Umbilical cord (tissue), 2 donors: ENCODE measurements around the gene TMEM35B. TPM values are rescaled to one million over a fixed set of nuclear protein-coding genes. Genes with fewer than 3 reads are reported as not detected.
"Not testable (repeated sequence)": the region's sequence is repeated elsewhere in the genome, so short reads cannot be mapped to it uniquely, and the experiment has no call there.

Source experiments
- DNase-seq: peaks from one replicate; pipeline ENCODE4 v3.0.0-alpha.2; 2015; ENCODE audit warnings: low spot score
- total RNA-seq: library from RNA; depleted of rRNA; stranded (reverse); fragments of >200 nt; gene quantifications from one replicate; pipeline ENCODE4 v1.2.3, GENCODE V29; 2014; ENCODE audit warnings: low replicate concordance; ENCODE audit not compliant: insufficient read depth

Gene TMEM35B
- 23.6 TPM for total RNA-seq

- DNase-seq = peak; percentile 75
These were observed at the start of gene TMEM35B for GRCh38 chr1:34984793-34985608. Gene TMEM35B (minus strand): TSS chr1:34985347. CDS start chr1:34985305, 42 bp downstream.

GRCh38 chr1:35033346-35033745 lies 48.2 kb upstream of the TMEM35B start:
- no peak for DNase-seq

DNA sequence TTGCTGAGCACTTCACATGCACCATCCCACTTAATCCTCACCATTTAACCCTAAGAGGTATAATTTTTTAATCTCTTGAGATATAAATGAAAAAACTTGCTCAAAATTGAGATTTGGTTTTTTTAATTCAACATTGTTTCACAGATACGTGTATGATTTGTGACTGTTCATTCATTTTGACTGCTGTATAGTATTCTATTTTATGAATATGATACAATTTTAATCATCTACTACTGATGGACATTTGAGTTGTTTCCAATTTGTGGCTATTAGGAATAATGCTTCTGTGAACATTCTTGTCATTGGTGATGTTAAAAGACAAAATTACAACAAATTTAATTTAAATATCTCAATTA lies 47.2 kb upstream of the TMEM35B start:
- DNase-seq = no peak

DNA sequence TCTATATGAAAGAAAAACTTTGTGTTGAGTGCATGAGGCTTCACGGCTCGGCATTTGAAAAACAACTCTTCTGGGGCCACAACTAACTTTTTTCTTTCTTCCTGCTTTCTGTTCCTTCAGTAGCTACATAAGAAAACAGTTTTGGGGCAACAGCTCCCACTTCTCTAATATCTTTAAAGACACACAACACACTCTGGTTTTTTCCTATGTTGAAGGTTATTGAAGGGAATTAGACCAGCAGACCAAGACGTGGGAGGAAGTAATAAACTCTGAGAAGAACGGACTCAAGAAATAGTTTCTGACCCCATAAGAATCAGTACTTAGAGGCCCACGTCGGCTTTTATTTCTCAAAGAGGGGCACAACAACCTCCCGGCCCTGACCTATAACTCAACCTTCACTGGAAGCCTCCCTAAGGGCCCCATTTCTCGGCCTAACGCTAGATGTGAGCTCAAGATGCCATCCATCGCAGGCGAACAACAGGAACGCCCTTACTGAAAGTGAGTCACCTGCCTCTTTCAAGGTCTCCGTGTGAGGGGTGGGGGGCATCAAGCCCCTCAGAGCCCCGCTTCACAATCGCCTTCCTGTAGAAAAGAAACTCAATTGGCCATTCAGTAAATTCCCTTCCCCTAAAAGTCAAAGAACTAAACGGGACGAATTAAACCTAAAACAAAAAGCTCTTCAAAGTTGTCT lies 45.8 kb upstream of the TMEM35B start:
- DNase-seq = peak; percentile 51

GRCh38 chr1:35030338-35030737 lies 45.2 kb upstream of the TMEM35B start:
- DNase-seq = no peak

DNA sequence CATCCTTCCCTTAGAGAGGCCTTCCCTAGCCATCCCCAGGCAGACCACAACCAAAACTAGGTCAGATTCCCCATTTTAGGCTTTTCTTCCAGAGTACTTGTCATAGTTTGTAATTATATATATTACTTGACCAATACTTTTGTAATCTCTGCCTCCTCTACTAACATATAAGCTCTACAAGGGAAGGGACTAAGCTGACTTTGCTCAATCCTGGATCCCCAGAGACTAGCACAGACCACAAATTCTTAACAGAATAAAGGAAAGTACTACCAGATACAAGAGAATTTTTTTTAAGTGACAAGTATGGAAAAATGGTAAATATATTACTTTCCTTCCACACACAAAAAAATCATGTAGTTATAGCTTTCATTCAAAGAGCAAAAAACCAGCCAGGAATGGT lies 44.6 kb upstream of the TMEM35B start:
- no peak for DNase-seq

- DNase-seq = no peak
These were observed 31.3 kb upstream of the TMEM35B start for GRCh38 chr1:35016406-35016805.

DNA sequence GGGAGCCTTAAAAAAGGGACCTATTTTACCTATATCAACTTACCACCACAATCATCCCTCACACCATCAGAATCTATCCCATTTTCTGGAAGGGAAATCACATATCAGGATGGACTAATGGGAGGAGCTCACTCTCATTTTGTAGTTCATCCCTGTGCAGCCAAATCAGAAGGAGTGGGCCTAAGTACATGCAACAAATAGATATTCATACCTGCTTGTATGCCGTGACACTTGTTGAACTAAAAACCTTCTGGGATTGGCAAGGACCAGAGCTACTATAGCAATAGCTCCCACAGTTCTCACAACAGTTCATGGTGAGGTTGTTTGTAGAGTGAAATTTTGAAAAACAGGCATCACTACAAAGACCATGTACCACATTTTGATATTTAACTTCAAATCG lies 29.3 kb upstream of the TMEM35B start:
- no peak for DNase-seq

DNA sequence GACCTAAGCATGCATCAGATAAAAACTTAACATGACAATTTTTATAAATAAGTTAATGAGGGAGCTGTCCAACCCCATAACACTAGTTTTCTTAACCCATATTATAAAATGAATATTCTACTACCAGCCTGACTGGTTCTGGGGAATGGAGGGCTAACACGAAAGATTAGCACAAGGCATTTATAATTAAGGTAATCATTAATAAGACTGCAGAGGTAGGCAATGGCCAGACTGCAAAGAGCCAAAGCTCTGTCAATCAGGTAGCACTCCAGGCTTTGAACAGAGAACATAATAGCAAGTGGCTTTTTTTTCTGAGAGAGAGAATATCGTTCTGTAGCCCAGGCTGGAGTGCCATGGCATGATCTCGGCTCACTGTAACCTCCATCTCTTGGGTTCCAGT lies 20.6 kb upstream of the TMEM35B start:
- no peak for DNase-seq

- DNase-seq = no peak
These were observed 16.6 kb upstream of the TMEM35B start for GRCh38 chr1:35001743-35002142.

- no peak for DNase-seq
These were observed 9.7 kb upstream of the TMEM35B start for GRCh38 chr1:34994878-34995277.

DNA sequence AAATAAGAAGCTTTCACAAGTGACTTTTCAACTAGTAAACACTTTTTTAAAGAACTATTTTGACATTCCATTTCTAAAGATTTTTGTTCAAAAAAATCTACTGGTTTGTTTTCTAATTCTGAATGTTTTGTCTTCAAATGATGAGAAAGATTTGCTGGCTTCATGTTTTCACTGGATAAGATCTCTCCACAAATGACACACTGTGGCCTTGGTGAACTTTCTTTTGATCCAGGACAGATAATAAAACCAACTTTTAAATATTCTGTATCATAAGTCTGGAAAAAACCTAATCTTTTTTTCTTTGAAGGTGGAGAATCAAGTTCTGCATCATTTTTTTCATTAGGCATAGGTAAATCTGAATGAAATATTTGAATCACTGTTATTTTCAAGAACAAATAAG lies 3.4 kb upstream of the TMEM35B start:
- DNase-seq = no peak

GRCh38 chr1:34988147-34988546 lies 3.0 kb upstream of the TMEM35B start:
- no peak for DNase-seq

DNA sequence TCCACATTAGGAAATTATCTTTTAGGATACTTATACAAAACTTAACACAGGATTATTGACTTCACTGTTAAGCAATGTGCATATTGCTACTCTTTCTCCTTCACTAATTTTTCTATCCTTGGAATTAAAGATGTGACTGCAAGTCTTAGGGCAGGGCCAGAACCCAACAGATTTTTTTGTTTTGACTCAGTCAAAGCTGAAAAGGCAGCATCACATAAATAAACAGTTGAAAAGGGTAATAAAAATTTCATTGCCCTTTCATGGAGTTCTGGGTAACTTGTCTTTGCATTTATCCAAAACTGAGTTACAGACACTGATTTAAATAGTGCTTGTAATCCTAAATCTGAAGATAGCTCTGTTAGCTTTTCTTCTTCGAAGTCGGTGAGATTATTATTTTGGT lies 1.9 kb upstream of the TMEM35B start:
- DNase-seq = no peak

- DNase-seq = not testable (repeated sequence)
These were observed 410 bp upstream of the TMEM35B start for GRCh38 chr1:34985609-34985904.

- peak; percentile 62 for DNase-seq
These were observed 733 bp downstream of the TMEM35B start for GRCh38 chr1:34984435-34984792.

GRCh38 chr1:34983700-34984355 lies 1.3 kb downstream of the TMEM35B start:
- peak; percentile 11 for DNase-seq

- no peak for DNase-seq
These were observed 2.2 kb downstream of the TMEM35B start for GRCh38 chr1:34982820-34983376.

GRCh38 chr1:34980715-34981114 lies 4.4 kb downstream of the TMEM35B start:
- no peak for DNase-seq

- peak; percentile 30 for DNase-seq
These were observed 6.2 kb downstream of the TMEM35B start for GRCh38 chr1:34978921-34979320.

DNA sequence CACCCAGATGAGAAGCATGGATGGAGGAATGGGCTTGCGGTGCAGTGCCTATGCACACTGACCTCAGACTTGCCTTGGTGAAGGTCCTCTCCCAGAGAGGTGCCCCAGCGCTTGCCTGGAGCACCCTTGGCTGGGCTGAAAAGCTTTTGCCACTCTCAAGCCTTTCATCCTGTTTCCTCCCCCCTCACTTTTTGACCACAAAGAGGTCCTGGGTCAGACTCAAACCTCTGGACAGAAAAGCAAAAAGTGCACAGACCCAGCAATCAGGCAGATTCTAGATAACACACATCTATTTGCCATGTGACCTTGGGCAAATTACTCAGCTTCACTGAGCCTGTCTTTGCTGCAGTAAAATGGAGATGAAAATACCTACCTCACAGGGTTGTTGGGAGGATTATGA lies 7.3 kb downstream of the TMEM35B start:
- DNase-seq = no peak

GRCh38 chr1:34977210-34977471 lies 8.0 kb downstream of the TMEM35B start:
- no peak for DNase-seq
